Measurements from ENCODE around the gene GCNT1.
A peak's percentile ranks its signal among the peaks of the same experiment; 100 is the strongest.
"Not testable (repeated sequence)": the region's sequence is repeated elsewhere in the genome, so short reads cannot be mapped to it uniquely, and the experiment has no call there.

Gene GCNT1

GRCh38 chr9:76453785-76454184, 5.2 kb upstream of the GCNT1 start:
- Histone ChIP-seq H3K9me3 (no peaks in the 10 kb centered on the region), H3K4me3 (no peak overlapping the region), H3K36me3 (replicated peaks) (no peaks in the 10 kb centered on the region), H3K27me3 (ENCODE audit: low read depth) (no peaks in the 10 kb centered on the region), H3K4me1 (0 out of 2 replicates have a peak, but pooled peaks cover 2% of the 10 kb centered on the region)
- in situ Hi-C loops (cut with MboI; ENCODE audit: low sequenced_read_pairs): no loop called here
- no peak for DNase-seq (ENCODE audit: low spot score in 2 of 2)

DNA sequence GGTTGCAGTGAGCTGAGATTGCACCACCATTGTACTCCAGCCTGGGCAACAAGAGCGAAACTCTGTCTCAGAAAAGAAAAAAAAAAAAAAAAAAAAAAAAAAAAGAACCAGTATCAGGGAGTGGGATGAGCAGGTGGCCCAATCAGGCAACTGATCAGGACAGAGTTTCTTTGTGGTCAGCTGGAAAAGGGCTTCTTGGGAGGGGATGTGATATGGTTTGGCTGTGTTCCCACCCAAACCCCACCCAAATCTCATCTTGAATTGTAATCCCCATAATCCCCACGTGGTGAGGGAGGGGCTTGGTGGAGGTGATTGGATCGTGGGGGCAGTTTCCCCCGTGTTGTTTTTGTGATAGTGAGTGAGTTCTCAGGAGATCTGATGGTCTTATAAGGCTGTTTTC, 4.7 kb upstream of the GCNT1 start:
- in situ Hi-C loops (cut with MboI; ENCODE audit: low sequenced_read_pairs): no loop called here
- DNase-seq (ENCODE audit: low spot score in 2 of 2): no peak
- no peaks in the 10 kb centered on the region; the same call in 1 of the 2 replicates for H3K36me3 ChIP-seq (replicated peaks)
- H3K4me1 ChIP-seq: 0 out of 2 replicates have a peak, but pooled peaks cover 2% of the 10 kb centered on the region
- no peaks in the 10 kb centered on the region for H3K9me3 ChIP-seq
- no peak overlapping the region for H3K4me3 ChIP-seq
- no peaks in the 10 kb centered on the region for H3K27me3 ChIP-seq (ENCODE audit: low read depth)

DNA sequence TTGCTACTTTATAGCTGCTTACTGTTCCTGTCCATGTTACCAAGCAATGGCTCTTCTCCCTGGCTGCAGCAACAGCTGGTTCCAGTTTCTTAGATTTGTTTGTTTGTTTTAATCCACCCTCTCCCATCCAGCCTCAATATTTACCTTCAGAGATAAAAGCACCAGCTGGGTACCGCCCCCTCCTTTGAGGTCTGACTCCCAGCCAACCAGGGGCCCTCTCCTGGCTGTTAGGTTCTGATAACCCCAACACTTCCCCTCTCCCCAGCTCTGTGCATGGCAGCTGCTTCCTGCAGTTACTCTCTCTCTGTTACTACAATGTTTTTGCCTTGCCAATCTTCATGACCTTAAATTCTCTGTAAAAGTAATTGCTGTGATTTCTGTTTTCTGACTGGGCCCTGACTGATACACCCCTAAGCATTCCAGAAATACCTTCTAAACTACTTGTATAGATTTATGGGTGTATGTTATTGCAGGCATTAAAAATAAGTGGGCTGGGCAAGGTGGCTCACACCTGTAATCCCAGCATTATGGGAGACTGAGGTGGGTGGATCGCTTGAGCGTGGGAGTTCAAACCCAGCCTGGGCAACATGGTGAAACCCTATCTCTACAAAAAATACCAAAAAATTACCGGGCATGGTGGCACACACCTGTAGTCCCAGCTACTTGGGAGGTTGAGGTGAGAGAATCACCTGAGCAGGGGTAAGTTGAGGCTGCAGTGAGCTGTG, 2.6 kb upstream of the GCNT1 start:
- peaks cover 4% of the 10 kb centered on the region for H3K4me1 ChIP-seq
- no peaks in the 10 kb centered on the region for H3K27me3 ChIP-seq (ENCODE audit: low read depth)
- H3K4me3 ChIP-seq: no peak overlapping the region
- no peaks in the 10 kb centered on the region; the same call in 1 of the 2 replicates for H3K36me3 ChIP-seq (replicated peaks)
- in situ Hi-C loops (cut with MboI; ENCODE audit: low sequenced_read_pairs): no loop called here
- DNase-seq (ENCODE audit: low spot score in 2 of 2): peak in 1 of 2 experiments; percentile 16
- H3K9me3 ChIP-seq: no peaks in the 10 kb centered on the region

DNA sequence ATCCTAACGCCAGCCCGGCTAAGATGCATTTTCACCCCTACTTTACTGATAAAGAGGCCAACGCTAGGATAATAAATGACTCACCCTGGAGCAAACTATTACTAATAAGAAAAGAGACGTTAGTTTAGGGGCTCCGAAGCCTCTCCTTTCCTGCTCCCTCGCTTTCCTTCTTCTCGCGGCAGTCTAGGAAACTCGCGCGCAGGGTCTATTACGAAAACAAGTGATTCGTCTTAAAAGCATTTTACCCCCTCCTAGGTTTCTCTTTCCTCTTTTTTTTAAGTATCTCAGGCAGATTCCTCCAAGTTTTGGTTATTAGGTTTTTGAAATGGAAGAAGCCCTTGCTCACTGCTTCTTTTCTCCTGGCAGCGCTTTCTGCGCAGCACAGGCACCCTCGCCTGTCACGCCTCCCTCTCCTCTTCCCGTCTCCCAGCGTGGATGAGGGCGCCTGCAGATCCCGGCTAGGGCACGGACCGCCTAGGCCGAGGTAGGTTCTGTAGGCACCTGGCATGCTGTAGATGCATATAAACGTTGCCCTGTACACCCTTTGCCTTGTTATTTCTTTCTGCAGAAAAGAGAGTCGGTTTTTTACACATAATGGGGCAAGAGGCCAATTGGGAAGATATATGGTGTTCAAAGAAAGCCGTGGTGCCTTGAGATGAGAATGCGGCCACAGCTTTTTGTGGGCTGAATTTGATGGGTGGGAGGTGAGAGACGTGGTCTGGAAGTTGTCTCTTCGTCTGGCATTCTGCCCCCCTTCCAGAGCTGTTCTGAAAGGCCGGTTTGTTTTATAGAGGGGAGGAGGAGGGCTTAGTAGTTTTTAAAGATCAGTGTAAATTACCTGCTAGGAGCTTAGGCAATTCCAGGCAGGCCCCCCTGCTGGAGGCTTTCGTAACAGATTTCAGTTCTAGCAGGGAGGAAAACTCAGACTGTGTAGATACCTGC, 983 bp downstream of the GCNT1 start:
- no peaks in the 10 kb centered on the region for H3K9me3 ChIP-seq
- peaks cover 4% of the 10 kb centered on the region for H3K4me1 ChIP-seq
- H3K27me3 ChIP-seq (ENCODE audit: low read depth): no peaks in the 10 kb centered on the region
- H3K4me3 ChIP-seq: peak overlapping the region; percentile 79
- peak; percentile 62 to 70 for DNase-seq (ENCODE audit: low spot score in 2 of 2)
- no peaks in the 10 kb centered on the region; the same call in 1 of the 2 replicates for H3K36me3 ChIP-seq (replicated peaks)
- in situ Hi-C loops (cut with MboI; ENCODE audit: low sequenced_read_pairs): no loop called here

DNA sequence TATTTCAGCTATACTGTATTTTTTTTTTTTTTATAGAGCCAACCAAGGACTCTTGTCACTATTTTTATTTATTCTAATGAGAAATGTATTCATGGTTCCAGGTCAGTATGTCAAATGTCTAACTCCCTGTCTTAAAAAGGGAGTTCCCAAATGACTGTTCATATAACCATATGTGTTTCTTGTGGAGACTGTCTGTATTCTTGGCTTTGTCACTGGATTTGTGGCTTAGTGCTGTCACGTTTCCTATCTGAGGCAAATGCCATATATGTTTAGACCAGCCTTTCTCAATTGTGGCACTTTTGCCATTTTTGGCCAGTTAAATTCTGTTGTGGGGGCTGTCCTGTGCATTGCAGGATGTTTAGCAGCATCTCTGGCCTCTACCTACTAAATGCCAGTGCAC, 3.1 kb downstream of the GCNT1 start:
- in situ Hi-C loops (cut with MboI; ENCODE audit: low sequenced_read_pairs): no loop called here
- no peaks in the 10 kb centered on the region for H3K27me3 ChIP-seq (ENCODE audit: low read depth)
- no peak for DNase-seq (ENCODE audit: low spot score in 2 of 2)
- H3K4me1 ChIP-seq: peaks cover 4% of the 10 kb centered on the region
- H3K4me3 ChIP-seq: no peak overlapping the region
- H3K9me3 ChIP-seq: no peaks in the 10 kb centered on the region
- no peaks in the 10 kb centered on the region; the same call in 1 of the 2 replicates for H3K36me3 ChIP-seq (replicated peaks)

DNA sequence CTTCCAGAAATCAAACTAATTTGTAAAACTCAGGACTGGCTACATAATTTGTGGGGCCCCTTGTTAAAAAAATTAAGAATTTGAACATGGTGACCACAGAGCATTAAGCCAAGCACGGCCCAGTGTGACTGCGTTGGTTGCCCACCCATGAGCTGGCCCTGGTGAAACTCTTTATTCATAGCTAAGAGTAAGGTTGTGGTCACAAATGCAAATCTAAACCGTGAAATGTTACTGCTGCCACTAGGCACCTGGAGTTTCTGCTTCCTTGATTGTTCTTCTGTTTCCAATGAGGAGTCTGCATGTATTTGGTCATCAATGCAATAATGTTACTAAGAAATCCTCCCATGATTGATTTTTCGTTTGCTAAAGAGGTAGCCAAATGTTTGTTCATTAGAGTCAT, 4.2 kb downstream of the GCNT1 start:
- H3K36me3 ChIP-seq (replicated peaks): no peaks in the 10 kb centered on the region; the same call in 1 of the 2 replicates
- H3K4me3 ChIP-seq: no peak overlapping the region
- no peaks in the 10 kb centered on the region for H3K27me3 ChIP-seq (ENCODE audit: low read depth)
- H3K9me3 ChIP-seq: no peaks in the 10 kb centered on the region
- no peak for DNase-seq (ENCODE audit: low spot score in 2 of 2)
- in situ Hi-C loops (cut with MboI; ENCODE audit: low sequenced_read_pairs): no loop called here
- peaks cover 4% of the 10 kb centered on the region for H3K4me1 ChIP-seq

- no peak for DNase-seq (ENCODE audit: low spot score in 2 of 2)
- H3K36me3 ChIP-seq (replicated peaks): no peaks in the 10 kb centered on the region
- in situ Hi-C loops (cut with MboI; ENCODE audit: low sequenced_read_pairs): no loop called here
- H3K4me3 ChIP-seq: no peak overlapping the region
- H3K9me3 ChIP-seq: no peaks in the 10 kb centered on the region
- H3K4me1 ChIP-seq: peaks cover 7% of the 10 kb centered on the region
- H3K27me3 ChIP-seq (ENCODE audit: low read depth): no peaks in the 10 kb centered on the region
Observed at GRCh38 chr9:76464706-76465105, 5.7 kb downstream of the GCNT1 start.

- H3K9me3 ChIP-seq: no peaks in the 10 kb centered on the region
- H3K4me3 ChIP-seq: no peak overlapping the region
- DNase-seq (ENCODE audit: low spot score in 2 of 2): no peak
- H3K27me3 ChIP-seq (ENCODE audit: low read depth): no peaks in the 10 kb centered on the region
- no peaks in the 10 kb centered on the region for H3K36me3 ChIP-seq (replicated peaks)
- in situ Hi-C loops (cut with MboI; ENCODE audit: low sequenced_read_pairs): no loop called here
- peaks cover 7% of the 10 kb centered on the region for H3K4me1 ChIP-seq
Observed at GRCh38 chr9:76465442-76466298, 6.7 kb downstream of the GCNT1 start.

- Histone ChIP-seq H3K4me1 (peaks cover 8% of the 10 kb centered on the region), H3K4me3 (no peak overlapping the region), H3K9me3 (no peaks in the 10 kb centered on the region), H3K27me3 (ENCODE audit: low read depth) (no peaks in the 10 kb centered on the region), H3K36me3 (replicated peaks) (no peaks in the 10 kb centered on the region)
- no peak for DNase-seq (ENCODE audit: low spot score in 2 of 2)
- in situ Hi-C loops (cut with MboI; ENCODE audit: low sequenced_read_pairs): no loop called here
Observed at GRCh38 chr9:76466299-76466605, 7.3 kb downstream of the GCNT1 start.

- Histone ChIP-seq H3K9me3 (no peaks in the 10 kb centered on the region), H3K27me3 (ENCODE audit: low read depth) (no peaks in the 10 kb centered on the region), H3K36me3 (replicated peaks) (no peaks in the 10 kb centered on the region), H3K4me3 (no peak overlapping the region), H3K4me1 (peaks cover 26% of the 10 kb centered on the region)
- in situ Hi-C loops (cut with MboI; ENCODE audit: low sequenced_read_pairs): no loop called here
- no peak for DNase-seq (ENCODE audit: low spot score in 2 of 2)
Observed at GRCh38 chr9:76474419-76474818, 15.4 kb downstream of the GCNT1 start.

DNA sequence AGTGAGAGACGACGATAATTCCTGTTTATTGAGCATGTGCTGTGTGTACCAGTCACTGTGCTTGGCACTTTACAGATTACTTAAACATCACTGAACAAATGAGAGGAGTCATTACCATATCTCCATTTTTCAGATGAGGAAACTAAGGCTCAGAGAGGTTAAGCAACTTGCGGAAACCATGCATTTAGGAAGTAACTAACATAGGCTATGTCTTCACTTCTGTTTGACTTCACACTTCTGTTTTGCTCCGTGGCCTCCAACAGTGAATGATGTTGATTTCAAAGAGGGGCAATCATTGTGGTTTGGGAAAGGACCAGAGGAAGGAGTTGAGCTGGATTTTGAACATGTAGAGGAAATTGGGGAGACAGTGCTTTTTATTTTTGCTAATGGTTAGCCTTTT, 16.7 kb downstream of the GCNT1 start:
- no peak overlapping the region for H3K4me3 ChIP-seq
- H3K27me3 ChIP-seq (ENCODE audit: low read depth): no peaks in the 10 kb centered on the region
- in situ Hi-C loops (cut with MboI; ENCODE audit: low sequenced_read_pairs): no loop called here
- DNase-seq (ENCODE audit: low spot score in 2 of 2): no peak
- H3K9me3 ChIP-seq: no peaks in the 10 kb centered on the region
- H3K36me3 ChIP-seq (replicated peaks): no peaks in the 10 kb centered on the region
- H3K4me1 ChIP-seq: peaks cover 20% of the 10 kb centered on the region

GRCh38 chr9:76477818-76478217, 18.8 kb downstream of the GCNT1 start:
- H3K36me3 ChIP-seq (replicated peaks); in situ Hi-C loops (cut with MboI; ENCODE audit: low sequenced_read_pairs); H3K9me3 ChIP-seq; DNase-seq (ENCODE audit: low spot score in 2 of 2); H3K4me3 ChIP-seq; H3K4me1 ChIP-seq; H3K27me3 ChIP-seq (ENCODE audit: low read depth): not testable (repeated sequence)

- H3K9me3 ChIP-seq: no peaks in the 10 kb centered on the region
- no peaks in the 10 kb centered on the region for H3K27me3 ChIP-seq (ENCODE audit: low read depth)
- H3K36me3 ChIP-seq (replicated peaks): no peaks in the 10 kb centered on the region
- in situ Hi-C loops (cut with MboI; ENCODE audit: low sequenced_read_pairs): no loop called here
- peaks cover 3% of the 10 kb centered on the region for H3K4me1 ChIP-seq
- no peak overlapping the region for H3K4me3 ChIP-seq
- no peak for DNase-seq (ENCODE audit: low spot score in 2 of 2)
Observed at GRCh38 chr9:76478226-76478625, 19.2 kb downstream of the GCNT1 start.
